Melanocyte of skin (primary cell): ENCODE results near the gene CORO1C. TPM values are rescaled to one million over a fixed set of nuclear protein-coding genes. Genes with fewer than 3 reads are reported as not detected.

Experiments
- small RNA-seq, 2 donors: library from RNA; depleted of rRNA; stranded (forward); fragments of <200 nt; gene quantifications; one replicate each; pipeline ENCODE3, GENCODE V24; 2012
- total RNA-seq, 2 donors: library from RNA; depleted of rRNA; stranded (reverse); fragments of >200 nt; gene quantifications; 2 replicates each; pipeline ENCODE4 v1.2.3, GENCODE V29; 2012

Gene CORO1C
- 100 to 1,000 TPM; 146 to 287 TPM for total RNA-seq

DNA sequence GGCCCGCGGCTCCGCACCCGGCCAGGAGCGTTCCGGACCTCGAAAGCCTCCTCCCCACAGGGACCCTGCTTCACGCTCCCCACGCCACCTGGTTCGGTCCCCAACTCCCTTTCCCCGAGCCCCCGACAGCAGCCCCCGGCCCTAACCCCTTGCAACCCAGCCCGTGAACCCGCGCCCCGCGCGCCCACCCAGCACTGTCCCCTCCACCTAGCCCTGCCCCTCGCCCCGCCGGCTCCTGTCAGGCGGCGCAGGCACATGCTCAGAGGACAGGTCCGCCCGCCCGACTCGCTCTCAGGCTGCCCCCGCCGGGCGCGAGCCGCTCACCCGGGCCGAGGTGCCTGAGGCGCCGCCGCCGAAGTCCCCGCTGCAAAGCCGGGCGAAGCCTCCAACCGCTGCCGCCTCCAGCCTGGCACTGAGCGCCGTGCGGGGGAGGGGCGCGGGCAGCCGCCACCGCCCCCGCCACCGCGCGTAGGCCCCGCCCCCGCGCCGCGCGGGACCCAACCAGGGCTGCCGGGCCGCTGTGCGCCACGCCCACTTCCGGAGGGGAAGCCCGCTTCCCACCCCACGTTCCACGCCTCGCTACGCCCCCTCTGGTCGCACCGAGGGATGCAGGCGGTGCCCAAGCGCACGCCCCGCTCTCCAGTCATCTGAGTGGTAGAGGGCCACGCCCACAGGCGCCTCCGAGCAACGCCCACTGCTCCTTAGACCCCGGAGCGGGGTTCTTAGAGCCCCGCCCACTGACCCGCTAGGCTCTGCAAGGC is at the start of gene CORO1C:
Gene CORO1C (minus strand): TSS at position 414 of the 761 bp plus-strand sequence. CDS start 30,200 bp downstream, outside the sequence.

DNA sequence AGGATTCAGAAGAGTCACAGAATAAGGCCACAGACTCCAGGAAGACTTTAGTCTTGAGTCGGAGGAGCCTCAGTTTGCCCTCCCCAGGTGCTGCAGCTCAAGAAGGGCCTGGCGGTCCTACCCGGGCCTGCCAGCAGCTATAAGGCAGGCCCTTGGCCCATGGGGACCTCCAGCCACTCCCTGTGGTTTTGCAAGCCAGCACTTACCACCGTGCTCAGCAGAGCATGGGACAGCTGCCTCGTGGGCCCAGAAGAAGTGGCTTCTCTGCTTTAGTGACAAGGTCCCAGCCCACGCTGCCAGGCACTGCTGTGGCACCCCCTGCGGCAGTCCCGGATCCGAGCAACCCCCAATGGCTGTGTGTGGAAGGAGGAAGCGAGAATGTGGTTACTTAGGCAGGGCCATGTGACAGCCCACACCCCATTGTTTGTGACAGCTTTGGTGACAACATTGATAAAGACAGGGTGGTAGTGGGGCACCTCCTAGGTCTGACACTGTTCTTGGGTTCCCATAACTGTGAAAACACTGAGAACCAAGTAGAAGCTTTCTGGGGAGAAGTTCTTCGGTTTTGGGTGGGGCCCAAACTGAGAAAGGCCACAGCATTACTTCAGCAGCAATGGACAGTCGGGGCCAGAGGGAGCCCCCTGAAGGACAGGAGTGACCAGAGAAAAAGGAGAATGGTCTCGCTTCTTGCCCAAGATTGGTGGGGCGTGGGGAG is 97.6 kb downstream of the CORO1C start, which contains the start of gene SELPLG:
Gene SELPLG (minus strand): TSS at position 361 of the 715 bp plus-strand sequence. CDS start 9,587 bp downstream, outside the sequence.

DNA sequence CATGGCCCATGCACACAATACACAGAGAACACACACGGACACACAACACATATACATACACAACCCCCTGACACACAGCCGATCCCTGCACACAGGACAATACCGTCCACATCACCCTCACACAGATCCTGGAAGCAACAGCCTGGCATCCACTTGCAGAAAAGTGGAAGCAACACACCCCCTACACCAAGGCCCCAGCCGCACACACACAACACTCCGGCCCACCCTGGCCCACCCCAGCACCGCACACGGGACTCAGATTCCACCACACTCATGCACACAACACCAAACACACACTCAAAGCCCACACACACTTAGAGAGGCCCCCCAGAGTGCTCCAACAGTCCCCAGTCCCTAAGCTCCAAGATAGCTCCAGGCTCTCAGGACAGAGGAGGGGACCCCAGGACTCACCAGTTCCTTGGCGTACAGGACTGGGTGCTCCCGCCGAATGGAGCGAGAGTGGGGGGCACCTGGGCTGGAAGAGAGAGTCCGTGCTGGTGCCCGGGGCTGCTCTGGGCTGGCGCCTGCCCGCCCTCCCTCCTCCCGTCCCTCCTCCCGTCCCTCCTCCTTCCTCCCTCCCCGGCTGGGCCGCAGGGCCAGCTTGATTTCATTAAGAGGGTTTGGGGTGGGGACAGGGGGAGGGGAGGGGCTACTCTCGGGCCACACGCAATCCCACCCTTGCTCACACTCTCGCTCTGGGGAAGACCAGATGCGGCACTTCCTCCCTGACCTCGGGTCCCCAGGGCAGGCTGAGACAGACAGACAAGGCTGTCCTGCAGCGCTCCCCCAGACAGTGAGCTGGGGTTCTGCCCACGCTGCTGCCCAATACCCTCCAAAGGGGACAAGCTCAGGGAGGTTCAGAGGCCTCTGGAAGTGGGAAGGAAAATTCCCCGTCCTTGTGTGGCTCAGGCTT is 133.5 kb downstream of the CORO1C start, which contains the start of gene TMEM119:
Gene TMEM119 (minus strand): TSS at position 526 of the 913 bp plus-strand sequence. CDS start 5,701 bp downstream, outside the sequence.

Small RNA genes lying within 50 kb of the gene (small RNA-seq; reads per million reads assigned to genes)
- gene AC087893.2 = 0 reads per million in 2 donors
- gene RF00019 = 0 reads per million in 2 donors
- gene RF00561 = 0 to 0.04 reads per million in 2 donors
- gene RNU7-169P = 0 reads per million in 2 donors

Other genes starting within 250 kb of the CORO1C start
- 1 to 10 TPM; 5.7 to 5.9 TPM for gene FICD, start 216.2 kb downstream of the CORO1C start, total RNA-seq
- gene SART3, start 170.3 kb downstream of the CORO1C start, total RNA-seq = 10 to 100 TPM; 35.4 to 54.6 TPM
- 10 to 100 TPM; 72.9 to 73.6 TPM for gene ISCU, start 168.9 kb downstream of the CORO1C start, total RNA-seq
- 1 to 10 TPM in 1 of 2 donors, not detected in 1; 4.0 TPM for gene TMEM119, start 133.4 kb downstream of the CORO1C start, total RNA-seq
- gene SELPLG, start 97.6 kb downstream of the CORO1C start, total RNA-seq = 1 to 10 TPM in 1 of 2 donors, under 1 TPM in 1; 1.00 to 1.4 TPM
- 10 to 100 TPM; 49.9 to 52.9 TPM for gene SSH1, start 126.1 kb upstream of the CORO1C start, total RNA-seq
- not detected for gene DAO, start 148.6 kb upstream of the CORO1C start, total RNA-seq